ENCODE data around the gene NCAM2.

DNA sequence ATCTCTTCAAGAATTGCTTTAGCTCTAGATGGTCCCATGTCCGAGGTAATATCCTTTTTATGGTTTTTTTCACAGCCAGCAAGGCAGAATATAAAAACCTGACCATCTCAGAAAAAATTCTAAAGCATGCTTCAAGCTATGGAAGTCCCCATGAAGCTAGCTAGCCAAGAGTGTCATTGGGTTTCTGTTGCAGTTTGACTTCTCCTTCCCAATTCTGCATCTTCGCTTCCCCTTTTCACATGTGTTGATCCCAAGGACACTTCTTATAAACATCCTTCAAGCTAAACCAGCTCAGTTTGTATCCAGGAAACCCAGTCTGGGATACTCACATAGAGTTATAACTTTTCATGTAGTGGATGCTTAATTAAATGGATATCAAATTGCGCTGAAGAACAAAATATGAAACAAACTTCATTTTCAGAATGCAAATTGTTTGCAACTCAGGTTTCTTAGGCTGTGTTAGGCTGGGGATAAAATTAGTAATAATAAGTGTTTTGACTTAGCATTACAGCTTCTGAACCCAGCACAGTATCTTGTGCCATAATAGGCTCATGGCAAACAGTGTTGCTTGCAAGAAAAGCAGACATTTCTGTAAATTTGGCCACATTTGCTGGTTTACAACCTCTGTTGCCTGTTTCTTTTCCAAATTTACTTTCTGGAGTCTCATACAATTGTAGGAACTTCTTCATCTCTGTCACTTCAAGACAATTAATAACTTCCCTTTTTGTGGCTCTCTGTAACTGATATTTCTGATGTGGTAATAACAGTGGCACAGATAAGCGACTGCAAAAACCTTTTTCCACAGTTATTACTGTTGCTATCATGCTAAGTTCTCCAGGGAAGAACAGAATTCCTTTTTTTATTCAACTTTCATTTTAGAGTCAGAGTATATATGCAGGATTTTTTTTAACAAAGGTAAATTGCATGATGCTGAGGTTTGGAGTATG lies 53.2 kb downstream of the NCAM2 start:
- TF ChIP-seq NFRKB (IDR thresholded peaks at IDR 0.05), result no peak
- no peak for TF ChIP-seq SUZ12 (IDR thresholded peaks at IDR 0.05)
- TF ChIP-seq HDGF (IDR thresholded peaks at IDR 0.05; ENCODE audit: borderline replicate concordance), result no peak
